ENCODE measurements around the gene SLC38A1.
"Not testable (repeated sequence)": the region's sequence is repeated elsewhere in the genome, so short reads cannot be mapped to it uniquely, and the experiment has no call there.

SLC38A1 gene

DNA sequence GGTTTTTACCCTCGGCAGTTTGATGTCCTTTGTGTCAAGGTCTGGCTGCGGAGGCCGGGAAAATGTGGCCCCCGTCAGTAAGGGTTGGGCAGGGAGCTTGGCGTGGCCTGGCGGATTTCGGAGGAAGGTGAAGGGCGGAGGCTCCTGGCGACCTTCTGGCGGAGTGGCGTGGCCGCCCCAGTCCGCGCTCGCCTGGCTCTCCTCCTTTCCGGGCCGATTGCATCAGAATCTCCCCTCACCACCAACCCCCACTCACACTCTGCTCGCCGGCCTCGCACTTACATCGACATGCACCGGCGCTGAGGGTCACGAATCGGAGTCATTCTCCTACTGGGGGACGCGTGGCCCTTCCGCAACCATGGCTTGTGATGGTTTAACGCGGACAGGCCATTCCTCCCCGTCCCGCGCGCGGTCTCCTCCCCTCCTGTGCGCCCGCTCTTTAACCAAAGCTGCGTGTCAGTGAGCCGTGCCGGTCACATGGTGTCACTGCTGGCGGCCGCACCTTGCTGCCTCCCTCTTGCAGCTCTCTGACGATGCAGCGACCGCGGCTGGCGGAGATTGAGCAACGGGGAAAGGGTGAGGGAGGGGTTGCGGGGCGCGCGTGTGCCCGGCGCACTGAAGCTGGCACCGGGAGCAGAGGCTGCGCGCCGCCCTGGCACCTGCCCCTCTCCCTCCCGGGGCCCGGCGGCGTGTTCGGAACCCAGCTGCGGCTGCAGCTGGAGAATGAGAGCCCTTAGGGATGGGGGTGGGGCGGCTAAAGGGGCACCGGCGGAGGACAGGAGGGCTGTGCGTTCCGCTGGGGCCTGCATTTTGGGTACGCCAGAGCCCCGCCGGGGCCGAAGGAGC is at the start of gene SLC38A1:
TSS of gene SLC38A1 (minus strand) at position 461 of the 846 bp plus-strand sequence. CDS start 29,243 bp downstream, outside the sequence.
- DNase-seq = peak; percentile 70

DNA sequence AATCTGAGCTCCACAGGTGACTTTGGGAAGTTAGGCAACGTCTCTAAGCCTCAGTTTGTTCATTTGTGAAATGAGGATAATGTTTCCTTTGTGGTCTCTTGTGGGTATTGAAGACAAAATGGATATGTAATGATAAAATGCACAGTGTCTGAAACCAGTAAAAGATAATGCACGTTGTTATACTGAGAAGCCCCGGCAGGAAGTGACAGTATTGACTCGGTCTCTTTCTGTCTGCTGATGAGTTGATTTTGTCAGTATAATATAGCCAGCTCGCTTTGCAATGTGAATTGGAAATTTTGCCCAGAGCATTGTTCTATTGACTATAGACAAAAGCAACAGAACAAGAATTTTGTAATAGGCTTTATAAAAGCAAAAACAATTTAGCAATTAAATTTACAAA is 49.2 kb upstream of the SLC38A1 start:
- DNase-seq = no peak

DNA sequence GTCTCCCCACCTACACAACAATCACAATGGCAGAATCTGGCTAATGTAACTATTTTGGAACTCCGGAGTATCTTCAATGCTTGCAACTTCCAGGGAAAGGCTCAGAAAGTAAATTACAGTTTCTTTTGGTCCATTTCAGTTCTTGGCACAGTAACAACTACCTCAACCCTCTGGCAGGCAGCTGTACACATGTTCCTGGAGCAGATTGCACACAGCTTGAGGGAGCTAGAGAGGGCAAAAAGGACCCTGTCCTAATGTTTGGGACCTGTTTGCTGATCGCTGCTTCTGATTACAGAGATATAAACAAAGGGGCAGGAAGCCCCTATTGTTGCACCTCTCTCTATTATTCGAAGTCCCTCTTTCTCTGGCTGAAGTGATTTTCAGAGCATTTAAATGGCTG is 35.2 kb upstream of the SLC38A1 start:
- no peak for DNase-seq

DNA sequence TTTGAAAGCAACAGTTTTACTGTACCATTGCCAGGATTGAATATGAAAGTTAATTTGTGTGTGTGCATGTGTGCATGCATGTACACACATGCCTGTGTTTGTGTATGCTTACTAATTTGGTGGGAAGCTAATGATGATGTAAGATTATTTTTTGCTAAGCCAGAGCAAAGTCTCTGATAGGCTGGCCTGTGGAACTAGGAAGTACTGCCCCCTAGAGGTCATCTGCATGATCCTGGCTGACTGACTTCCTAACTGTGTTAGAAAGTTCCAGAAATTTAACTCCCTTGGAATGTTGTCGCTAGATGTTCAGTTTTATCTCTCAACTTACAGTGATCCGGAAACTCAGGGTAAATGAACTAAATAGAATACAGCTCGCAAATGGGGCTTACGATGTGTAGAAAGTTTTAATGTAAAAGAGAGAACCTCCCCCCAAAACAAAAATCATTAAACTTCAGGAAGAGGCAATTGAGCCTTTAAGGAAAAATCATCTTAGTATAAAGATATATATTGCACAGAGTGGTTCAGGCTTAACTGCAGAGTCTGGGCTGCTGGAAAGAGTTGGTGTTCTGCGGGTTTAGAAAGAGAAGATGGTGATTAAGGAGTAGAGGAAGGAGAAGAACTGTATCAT is 34.3 kb upstream of the SLC38A1 start:
- peak; percentile 22 for DNase-seq

DNA sequence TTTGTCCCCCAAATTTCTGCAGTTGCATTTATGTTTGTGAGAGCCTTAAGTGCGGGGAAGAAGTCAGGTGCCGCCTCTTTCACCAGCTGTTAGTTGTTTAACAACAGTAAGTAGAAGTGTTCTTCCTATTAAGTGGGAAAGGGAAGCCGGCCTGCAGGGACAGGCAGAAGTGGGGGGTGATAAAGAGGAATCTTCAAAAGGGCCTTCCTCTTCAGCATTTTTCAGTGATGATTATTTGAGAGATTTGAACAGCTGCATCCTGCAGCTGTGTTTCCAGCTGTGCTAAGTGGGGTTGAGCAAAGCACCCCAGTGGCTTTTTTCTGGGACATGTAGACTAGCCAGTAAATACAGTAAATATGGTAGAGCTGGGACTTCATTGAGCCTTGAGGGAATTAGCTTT is 32.1 kb upstream of the SLC38A1 start:
- no peak for DNase-seq

DNA sequence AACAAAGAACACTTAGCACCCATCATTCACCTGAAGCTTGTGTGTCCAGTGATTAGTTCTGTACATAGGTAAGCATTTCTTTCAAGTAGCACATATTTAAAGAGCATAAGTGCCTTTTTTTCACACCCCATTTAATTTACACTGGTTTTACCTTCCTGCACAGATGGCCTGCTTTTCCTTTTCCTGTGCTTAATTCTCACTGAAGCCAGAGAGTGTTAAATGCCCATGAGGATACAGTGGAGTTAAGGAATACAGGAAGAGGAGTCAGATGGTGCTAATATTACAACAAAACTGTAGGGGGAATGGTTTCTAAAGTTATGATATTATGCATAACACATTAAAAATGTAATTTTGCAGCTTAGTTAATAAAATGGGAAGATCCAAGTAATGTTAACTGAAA is 31.0 kb upstream of the SLC38A1 start:
- DNase-seq = peak; percentile 37

DNA sequence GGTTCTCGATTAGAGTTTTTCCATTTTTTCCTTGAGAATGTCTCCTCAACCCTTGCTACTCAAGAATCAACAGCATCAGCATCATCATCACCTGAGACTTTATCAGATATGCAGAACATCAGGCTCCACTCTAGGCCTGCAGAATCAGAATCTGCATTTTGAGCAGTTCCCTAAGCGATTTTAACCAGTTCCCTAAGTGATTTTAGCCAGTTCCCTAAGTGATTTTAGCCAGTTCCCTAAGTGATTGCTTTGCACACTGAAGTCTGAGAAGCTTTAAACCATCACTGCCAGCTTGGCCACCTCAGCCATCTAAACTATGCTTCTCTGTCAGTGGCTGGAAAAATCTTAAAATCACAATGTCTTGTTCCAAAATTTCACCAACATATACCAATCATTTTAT is 29.4 kb upstream of the SLC38A1 start:
- no peak for DNase-seq

DNA sequence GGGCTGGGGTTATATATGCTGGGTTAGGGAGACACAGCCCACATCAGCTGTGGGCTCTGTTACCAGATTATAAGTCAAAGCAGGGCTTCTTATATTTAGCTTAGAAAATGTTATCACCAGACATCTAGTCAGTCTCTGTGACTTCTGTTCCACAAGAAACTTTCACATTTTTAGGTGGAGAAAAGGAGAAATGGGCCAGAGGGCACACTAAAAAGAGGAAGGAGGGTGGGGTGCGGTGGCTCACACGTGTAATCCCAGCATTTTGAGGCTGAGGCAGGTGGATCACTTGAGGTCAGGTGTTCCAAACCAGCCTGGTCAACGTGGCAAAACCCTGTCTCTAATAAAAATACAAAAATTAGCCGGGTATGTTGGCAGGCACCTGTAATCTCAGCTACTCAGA is 28.0 kb upstream of the SLC38A1 start:
- DNase-seq = no peak

DNA sequence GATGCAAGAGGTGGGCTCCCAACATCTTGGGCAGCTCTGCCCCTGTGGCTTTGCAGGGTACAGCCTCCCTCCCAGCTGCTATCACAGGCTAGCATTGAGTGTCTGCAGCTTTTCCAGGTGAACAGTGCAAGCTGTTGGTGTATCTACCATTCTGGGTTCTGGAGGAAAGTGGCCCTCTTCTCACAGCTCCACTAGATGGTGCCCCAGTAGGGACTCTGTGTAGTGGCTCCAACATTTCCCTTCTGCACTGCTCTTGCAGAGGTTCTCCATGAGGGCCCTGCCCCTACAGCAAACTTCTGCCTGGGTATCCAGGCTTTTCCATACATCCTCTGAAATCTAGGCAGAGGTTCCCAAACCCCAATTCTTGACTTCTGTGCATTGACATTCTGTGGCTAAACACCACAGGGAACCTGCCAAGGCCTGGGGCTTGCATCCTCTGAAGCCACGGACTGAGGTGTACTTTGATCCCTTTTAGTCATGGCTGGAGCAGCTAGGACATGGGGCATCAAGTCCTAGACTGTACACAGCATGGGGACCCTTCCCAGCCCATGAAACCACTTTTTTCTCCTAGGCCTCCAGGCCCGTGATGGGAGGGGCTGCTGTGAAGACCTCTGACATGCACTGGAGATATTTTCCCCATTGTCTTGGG is 24.0 kb upstream of the SLC38A1 start:
- no peak for DNase-seq

DNA sequence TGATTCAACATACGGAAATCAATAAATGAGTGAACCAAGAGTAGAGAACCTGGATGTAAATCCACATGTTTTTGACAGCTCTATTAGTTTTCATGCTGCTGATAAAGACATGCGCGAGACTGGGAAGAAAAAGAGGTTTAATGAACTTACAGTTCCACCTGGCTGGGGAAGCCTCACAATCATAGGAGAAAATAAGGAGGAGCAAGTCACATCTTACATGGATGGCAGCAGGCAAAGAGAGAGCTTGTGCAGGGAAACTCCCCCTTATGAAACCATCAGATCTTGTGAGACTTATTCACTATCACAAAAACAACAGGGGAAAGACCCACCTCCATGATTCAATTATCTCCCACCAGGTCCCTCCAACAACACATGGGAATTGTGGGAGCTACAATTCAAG is 23.1 kb upstream of the SLC38A1 start:
- DNase-seq = not testable (repeated sequence)

DNA sequence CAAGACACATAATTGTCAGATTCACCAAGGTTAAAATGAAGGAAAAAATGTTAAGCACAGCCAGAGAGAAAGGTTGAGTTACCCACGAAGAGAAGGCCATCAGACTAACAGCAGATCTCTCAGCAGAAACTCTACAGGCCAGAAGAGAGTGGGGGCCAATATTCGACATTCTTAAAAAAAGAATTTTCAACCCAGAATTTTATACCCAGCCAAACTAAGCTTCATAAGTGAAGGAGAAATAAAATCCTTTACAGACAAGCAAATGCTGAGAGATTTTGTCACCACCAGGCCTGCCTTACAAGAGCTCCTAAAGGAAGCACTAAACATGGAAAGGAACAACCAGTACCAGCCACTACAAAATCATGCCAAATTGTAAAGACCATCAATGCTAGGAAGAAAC is 16.3 kb upstream of the SLC38A1 start:
- DNase-seq = not testable (repeated sequence)

DNA sequence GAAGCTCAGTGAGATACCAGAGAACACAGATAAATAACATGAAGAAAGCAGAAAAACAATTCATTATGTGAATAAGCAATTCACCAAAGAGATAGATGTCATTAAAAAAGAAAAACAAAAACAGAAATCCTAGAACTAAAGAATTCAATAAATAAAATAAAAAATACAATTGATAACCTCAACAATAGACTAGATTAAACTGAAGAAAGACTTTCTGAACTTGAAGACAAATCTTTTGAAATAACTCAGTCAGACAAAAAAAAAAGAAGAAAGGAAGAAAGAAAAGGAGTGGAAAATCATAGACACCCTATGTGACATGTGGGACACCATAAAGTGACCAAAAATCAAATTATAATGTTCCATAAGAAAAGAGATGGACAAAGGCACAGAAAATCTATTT is 14.0 kb upstream of the SLC38A1 start:
- no peak for DNase-seq

DNA sequence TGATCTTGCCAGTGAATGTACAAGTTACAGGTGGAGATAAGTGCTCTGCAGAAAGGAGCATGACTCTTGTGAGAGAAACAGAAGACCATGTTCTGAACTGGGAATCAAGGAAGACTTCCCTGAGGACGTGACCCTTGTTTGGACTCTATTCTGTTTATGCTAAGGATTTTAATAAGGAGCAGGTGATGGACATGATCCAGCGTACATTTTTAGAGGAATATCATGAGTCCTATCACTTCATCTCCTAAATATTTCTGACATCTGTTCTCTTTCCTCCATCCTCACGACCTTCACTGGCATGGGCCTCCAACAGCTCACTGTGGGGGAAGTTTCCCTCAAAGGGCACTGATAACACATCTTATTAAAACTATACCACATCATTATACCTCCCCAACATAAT is 7.9 kb upstream of the SLC38A1 start:
- no peak for DNase-seq

DNA sequence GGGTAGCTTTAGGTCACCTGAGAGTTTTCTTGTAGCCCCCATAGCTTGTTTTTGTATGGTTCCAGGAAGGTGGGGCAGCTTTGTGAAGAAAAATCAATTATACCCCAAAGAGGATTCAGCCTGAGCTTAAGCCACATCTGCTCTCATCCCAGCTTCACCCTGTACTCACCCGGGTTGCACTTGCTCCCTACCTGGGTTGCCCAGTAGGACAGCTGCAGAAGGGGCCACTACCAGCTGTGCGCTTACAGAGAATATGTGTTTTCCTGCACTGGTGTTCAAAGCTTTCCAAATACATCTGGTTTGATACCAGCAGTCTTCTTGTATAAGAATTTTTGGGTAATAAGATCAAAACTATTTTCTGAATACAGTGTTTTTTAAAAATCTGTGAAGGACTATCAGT is 3.0 kb upstream of the SLC38A1 start:
- DNase-seq = no peak

DNA sequence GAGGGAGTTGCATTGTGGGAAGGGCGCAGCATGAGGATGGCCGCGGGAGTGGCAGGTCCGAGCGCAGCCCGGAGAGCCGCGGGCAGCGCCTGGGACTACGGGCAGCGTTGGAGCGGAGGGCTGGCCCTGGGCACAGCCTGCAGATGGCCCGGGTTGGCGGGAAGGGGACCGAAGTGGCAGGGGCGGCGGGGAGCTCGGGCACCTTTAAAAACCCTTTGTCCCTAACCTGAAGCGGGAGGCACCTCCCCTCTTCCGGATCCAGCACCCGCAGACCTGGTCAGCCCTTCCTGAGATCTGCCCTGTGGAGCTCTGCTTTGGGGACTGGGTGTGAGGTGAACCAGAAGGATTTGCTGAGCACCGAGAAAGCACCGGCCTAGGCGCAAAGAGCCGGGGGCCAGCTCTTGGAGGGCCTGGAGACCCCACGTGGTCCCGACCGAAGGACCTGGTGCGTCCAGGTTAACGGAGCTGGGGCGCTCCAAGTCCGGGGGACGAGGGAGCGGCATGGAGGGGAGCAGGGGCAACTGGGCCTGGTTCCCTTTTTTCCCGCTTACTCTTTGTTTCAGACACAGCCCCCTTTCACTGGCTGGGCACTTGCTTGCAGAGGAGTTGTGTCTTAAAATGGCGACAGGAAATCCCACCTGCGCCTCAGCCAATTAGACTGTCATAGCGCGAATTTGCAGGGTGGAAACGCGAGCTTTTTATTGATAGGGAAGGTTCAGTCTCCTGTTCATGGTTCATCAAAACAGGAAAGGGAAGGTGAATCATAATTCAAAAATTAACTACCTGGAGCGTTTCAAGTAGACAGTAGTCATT is 792 bp upstream of the SLC38A1 start:
- no peak for DNase-seq

DNA sequence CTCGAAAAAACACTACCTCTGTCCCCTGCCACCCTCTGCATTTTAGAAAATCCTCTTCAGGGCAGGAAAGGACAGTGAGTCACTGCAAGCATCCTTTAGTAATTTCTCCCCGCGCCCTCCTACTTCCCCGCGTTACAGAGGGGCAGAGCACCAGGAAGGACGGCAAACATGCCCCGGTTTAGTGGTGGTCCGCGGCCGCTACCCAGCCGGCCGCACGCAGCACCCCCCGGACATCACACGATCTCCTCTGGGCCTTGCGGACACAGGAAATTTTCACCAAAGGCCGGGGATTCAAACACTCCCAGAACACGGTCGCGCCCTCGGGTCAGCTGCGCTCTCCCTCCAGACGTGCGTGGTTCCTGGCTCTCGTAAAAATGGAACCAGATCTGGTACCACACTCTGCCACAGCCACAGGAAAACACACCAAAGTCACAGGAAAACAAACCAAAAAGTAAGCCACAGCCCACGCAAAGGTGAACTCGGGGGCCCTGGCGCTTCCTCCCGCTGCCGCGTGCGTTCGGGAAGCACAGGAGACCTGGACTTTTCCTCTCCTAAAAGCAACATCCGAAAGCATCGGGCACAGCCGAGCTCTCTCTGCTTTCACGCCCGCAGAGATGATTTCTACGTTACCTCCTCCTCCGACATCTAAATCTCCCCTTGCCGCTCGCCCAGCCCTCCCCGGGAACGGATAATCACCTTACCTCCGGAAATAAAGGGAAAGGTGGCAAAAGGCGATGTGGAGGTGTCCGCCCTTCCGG is 839 bp downstream of the SLC38A1 start:
- DNase-seq = no peak

DNA sequence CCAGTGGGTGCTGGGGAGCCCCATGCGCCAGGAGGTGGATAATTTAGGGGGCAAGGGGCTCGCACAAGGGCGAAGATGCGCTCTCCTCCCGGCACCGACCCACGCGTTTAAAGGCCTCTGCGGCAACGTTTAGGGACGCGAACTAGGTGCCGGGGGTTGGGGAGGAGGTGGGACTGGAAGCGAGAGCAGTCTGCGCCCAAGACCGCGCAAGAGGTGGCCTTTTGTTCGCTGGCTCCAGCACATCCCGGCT is 1.3 kb downstream of the SLC38A1 start:
- DNase-seq = no peak

DNA sequence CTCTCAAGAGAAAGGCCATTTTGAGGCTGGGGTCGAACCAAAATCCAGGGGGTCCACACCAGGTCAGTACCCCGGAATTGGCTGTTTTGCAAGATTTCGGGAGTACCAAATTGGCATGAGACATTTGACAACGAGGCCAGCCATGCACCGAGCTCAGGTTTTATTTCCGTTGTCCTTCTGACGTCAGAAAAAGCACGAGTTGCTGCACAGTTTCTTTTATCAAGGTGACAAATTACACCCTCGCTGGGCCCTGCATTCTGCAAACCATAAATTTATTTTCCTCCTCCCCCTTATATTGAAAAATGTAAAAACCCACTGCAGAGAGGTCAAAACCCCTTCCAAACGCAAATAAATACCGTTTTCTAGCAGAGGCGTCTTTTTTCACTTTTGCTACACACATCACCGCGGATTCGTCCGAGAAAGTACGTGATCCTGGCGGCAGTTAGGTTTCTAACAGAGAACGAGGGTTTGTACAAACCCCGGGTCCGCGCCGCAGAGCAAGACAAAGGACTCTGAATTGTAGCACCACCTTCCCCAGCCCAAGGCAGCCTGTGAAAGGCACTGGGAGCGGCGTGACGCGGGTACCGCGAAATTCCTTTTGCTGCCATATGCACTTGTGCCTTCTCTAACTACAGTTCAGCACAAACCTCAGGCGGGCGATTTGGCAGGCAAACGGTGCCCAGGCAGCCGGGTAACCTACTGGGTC is 1.8 kb downstream of the SLC38A1 start:
- DNase-seq = no peak

DNA sequence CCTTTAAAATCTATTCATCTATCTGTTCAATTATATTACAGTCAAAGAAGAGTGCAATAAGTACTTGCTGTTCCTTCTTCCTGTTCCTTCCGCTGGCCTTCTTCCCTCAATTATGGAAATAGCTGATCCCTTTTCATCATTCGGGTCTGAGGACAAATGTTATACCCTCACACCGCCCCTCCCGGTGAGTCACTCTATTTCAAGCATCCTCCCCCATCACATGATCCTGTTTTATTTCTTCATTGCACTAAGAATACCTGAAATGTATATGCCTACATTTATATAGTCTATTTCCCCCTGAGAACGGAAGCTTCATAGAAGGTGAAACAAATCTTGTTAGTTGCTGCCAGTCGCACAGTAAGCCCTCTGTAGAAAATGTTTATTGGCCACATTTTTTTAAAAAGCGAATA is 2.5 kb downstream of the SLC38A1 start:
- peak; percentile 19 for DNase-seq

DNA sequence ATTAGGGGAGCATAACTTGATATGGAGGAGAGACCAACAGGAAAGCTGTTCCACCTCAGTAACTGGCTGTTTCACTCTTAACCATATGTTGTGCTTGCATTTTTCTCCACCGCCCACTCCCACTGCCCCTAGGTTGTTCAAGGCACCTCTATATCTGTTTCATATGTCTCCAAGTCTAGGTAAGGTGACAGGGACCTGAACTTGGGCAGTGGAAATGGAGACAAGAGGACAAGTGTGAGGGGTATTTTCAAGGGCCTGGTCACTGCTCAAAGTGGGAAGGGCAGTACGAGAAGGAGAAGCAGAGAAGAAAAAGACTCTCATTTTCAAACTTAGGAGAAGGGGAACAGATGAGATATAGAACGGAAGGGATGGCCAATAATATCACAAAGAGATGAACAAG is 3.1 kb downstream of the SLC38A1 start:
- DNase-seq = no peak

DNA sequence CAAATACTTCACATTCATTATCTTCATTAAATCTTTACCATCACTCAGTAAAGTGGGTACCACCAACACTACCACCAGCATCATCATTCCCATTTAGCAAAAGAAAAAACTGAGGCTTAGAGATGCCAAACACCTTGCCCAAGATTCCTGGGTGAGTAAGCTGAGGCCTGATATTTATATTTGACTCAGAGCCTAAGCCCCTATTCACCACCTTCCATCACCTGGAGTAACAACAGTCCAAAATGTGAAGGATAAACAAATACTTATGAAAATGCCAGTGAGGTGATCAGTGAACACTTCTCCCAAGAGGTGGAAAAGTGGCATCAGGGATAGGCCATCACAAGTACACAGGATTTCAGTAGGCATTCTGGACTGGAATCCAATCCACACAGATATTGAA is 3.7 kb downstream of the SLC38A1 start:
- no peak for DNase-seq

DNA sequence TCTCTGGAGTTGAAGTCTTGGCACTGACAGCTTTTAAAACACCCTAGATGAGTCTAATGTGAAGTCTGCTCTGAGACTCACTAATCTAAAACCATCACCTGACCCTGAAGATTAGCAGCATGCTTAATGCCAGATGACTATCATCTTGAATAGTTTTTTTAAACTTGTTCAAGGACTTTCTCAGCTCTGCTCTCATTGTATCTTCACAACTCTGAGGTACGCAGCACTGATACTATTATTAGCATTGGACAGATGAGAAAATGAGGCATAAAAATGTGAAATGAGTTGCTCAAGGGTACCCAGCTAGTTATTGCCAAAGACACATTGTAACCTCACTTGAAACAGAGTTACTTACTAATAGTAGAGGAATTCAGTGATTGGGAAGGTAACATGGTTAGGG is 4.8 kb downstream of the SLC38A1 start:
- DNase-seq = no peak

Measured in NCI-H2029 treated with DMSO at 0.1 percent for 48 hours (cell line).